Heart right ventricle (tissue), 16 donors: ENCODE data around the gene CFAP61. TPM values are rescaled to one million over a fixed set of nuclear protein-coding genes. Genes with fewer than 3 reads are reported as not detected.
A peak's percentile ranks its signal among the peaks of the same experiment; 100 is the strongest.
"Not testable (repeated sequence)": the region's sequence is repeated elsewhere in the genome, so short reads cannot be mapped to it uniquely, and the experiment has no call there.

ENCODE experiments used
- ATAC-seq, 8 donors: fragments of 200-7000 bp; cut with Tn5 transposase; one replicate each; pipeline ENCODE4 v1.9.1; 2020; ENCODE audit warnings: mild to moderate bottlenecking in 8 of 8, moderate library complexity in 8 of 8, moderate number of reproducible peaks in 1 of 8
- DNase-seq, 2 donors: peaks; one replicate each; pipeline ENCODE4 v3.0.0-alpha.2; 2020
- H3K27ac ChIP-seq, 10 donors: fragments of 200-600 bp; sonication (generic) in 2 of 10; one replicate each; pipeline versions ENCODE4 v1.5.0 to v1.8.0; 2020 to 2022; ENCODE audit warnings: mild to moderate bottlenecking in 3 of 10
- H3K27me3 ChIP-seq, 7 donors: fragments of 200-600 bp; one replicate each; pipeline ENCODE4 v1.8.0; 2021 to 2022; ENCODE audit warnings: mild to moderate bottlenecking in 2 of 7
- H3K36me3 ChIP-seq, 9 donors: fragments of 200-600 bp; sonication (generic) in 1 of 9; one replicate each; pipeline versions ENCODE4 v1.5.0 to v1.8.0; 2020 to 2022; ENCODE audit warnings: mild to moderate bottlenecking in 2 of 9
- H3K4me1 ChIP-seq, 9 donors: fragments of 200-600 bp; sonication (generic) in 1 of 9; one replicate each; pipeline versions ENCODE4 v1.5.0 to v1.8.0; 2020 to 2022; ENCODE audit warnings: mild to moderate bottlenecking in 4 of 9
- H3K4me3 ChIP-seq, 10 donors: fragments of 200-600 bp; sonication (generic) in 2 of 10; one replicate each; pipeline versions ENCODE4 v1.5.0 to v1.8.0; 2020 to 2022; ENCODE audit warnings: mild to moderate bottlenecking in 7 of 10, moderate library complexity in 2 of 10
- H3K9me3 ChIP-seq, 11 donors: fragments of 200-600 bp in 10 of 11; sonication (generic) in 2 of 11; one replicate each; pipeline versions ENCODE4 v1.5.0 to v1.8.0; 2013 to 2022; ENCODE audit warnings: mild to moderate bottlenecking in 2 of 11, control low read depth in 1 of 11, moderate library complexity in 1 of 11
- CTCF ChIP-seq, 9 donors: fragments of 200-600 bp; sonication (generic) in 2 of 9; IDR thresholded peaks; one replicate each; pipeline versions ENCODE4 v1.5.0 to v1.8.0; 2021 to 2022; ENCODE audit warnings: antibody characterized with exemption in 9 of 9, mild to moderate bottlenecking in 5 of 9, moderate library complexity in 1 of 9
- WGBS, 2 donors: extraction: QIAGEN DNeasy Blood & Tissue Kit; methylation state at CpG; one replicate each; pipeline ENCODE4 v1.1.7; 2013; ENCODE audit warnings: inconsistent platforms in 1 of 2; 5-methylcytosine and 5-hydroxymethylcytosine counted together
- intact Hi-C, 10 donors: fragments of 100-400 bp; cut with DNase I; formaldehyde crosslinking; loops; one replicate each; pipeline versions ENCODE4 v1.11.1 to v1.14.2; 2022
- polyA plus RNA-seq, 2 donors: library from polyadenylated mRNA; stranded (reverse); fragments of 200-250 nt; gene quantifications; one replicate each; pipeline ENCODE4 v1.2.3, GENCODE V29; 2013
- total RNA-seq, 10 donors: library from RNA; stranded (reverse); fragmentation: NEBNext Ultra II Directional in 3 of 10; extraction: Animal tissue kit (Norgen Biotek cat#: 25700) in 3 of 10; gene quantifications; one replicate each; pipeline versions ENCODE4 v1.2.1 to v1.2.4, GENCODE V29; 2021 to 2023
- donor health status: Arrhythmogenic right ventricular cardiomyopathy.
- donor health status: ischemic (EF 13 %, LVEDD 7.1; RV severe dilation, severe dysfunction).
- donor health status: healthy with polysubstance abuse.
- donor health status: DM: no; HTN: yes; CAD: no.
- donor health status: DM: no; HTN: no; CAD: no.
- donor health status: ischemic (EF 25% LVEDD 6.9; RV normal size, moderate dysfunction).
- donor health status: ischemic (EF 25% LVEDD 5.7; RV mildly dilated, moderate dysfunction).
- donor health status: healthy.
- donor health status: DM: yes; HTN: yes; CAD: no.
- donor health status: Ischemic cardiomyopathy.
- donor health status: ischemic (EF 35%, LVEDD 5.7; RV mildly dilated, moderate dysfunction).
- donor health status: nonischemic (EF 11% LVEDD 7.7; RV severe dilation, severe dysfunction).
- donor health status: DM: yes; HTN: yes; CAD: no.
- donor health status: PGD.
- donor health status: ischemic (EF 29% LVEDD 5.4; RV normal size, mild dysfunction).
- donor health status: nonischemic (EF 23%, LVEDD 6.1; RV moderate dilation, normal function).

CFAP61 gene
- total and polyA plus RNA-seq, 12 donors: 8.2 to 140 (median 60.6) TPM

DNA sequence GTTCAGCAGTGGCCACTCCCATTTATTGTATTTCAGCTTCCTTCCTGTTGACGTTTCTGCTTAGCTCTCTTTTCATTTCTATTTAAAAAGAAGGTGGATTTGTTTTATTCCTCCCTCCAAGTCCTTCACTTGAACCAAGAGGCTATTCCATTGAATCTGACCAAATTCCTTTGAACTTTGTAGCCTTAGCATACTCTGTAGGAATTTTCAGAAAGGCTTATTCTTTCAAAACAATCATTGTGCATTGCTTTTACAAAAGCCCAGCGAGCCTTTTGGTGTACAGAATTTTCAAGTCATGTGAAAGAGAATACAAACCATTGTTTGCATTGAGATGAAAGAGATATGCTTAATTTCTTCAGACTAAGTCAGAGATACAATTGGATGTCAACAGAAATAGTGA lies 164.6 kb downstream of the CFAP61 start:
- peaks cover 3 to 45% (median 13%) of the 10 kb centered on the region in 9 donors for H3K4me1 ChIP-seq
- no peak for TF ChIP-seq CTCF (IDR thresholded peaks at IDR 0.05)
- peaks cover 0 to 15% (median 0%) of the 10 kb centered on the region in 7 donors for H3K27me3 ChIP-seq
- H3K4me3 ChIP-seq: no peak overlapping the region
- peak overlapping the region; percentile 3 to 87 (median 72) for H3K27ac ChIP-seq
- H3K36me3 ChIP-seq: no peaks in the 10 kb centered on the region
- WGBS, 2 donors: 42% methylated on average over 2 of the region's 2 CpGs
- intact Hi-C loops: loop anchor here in 2 of 10 donors (2.0 to 10.0 kb wide), 3 partner anchors 82 to 130 kb away; no protein-coding TSS in a partner anchor
- peaks cover 0 to 12% (median 0%) of the 10 kb centered on the region in 11 donors for H3K9me3 ChIP-seq
- DNase-seq (no peak), ATAC-seq (no peak)

DNA sequence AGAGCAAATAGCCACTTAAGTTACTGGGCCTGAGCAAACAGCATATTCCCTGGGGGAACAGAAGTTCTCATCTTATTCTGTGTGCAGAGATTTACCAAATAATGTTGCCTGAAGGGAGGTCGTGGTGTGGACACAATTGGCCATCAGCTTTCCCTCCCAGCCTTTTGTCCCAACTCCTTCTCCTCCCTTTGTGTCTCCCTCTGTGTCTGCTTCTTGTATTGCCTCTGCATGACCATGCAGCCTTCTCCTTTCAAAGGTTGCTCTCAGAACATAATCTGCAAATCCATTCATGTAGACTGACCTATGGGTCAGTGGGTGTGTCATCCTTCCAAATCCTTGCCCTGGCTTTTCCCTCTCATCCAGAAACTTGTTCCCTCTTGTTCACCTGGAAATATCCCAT lies 165.3 kb downstream of the CFAP61 start:
- intact Hi-C loops: loop anchor here in 2 of 10 donors (2.0 to 10.0 kb wide), 3 partner anchors 83 to 131 kb away; no protein-coding TSS in a partner anchor
- TF ChIP-seq CTCF (IDR thresholded peaks at IDR 0.05): no peak
- Histone ChIP-seq H3K27me3 (peaks cover 0 to 15% (median 0%) of the 10 kb centered on the region in 7 donors), H3K9me3 (peaks cover 0 to 12% (median 0%) of the 10 kb centered on the region in 11 donors), H3K36me3 (no peaks in the 10 kb centered on the region), H3K4me1 (peaks cover 0 to 40% (median 13%) of the 10 kb centered on the region in 9 donors), H3K4me3 (no peak overlapping the region), H3K27ac (peak overlapping the region in 7 of 10 donors; percentile 0 to 87 (median 70))
- ATAC-seq: no peak
- no peak for DNase-seq
- 69 to 81% methylated on average over 1 of the region's 1 CpG for WGBS, 2 donors

DNA sequence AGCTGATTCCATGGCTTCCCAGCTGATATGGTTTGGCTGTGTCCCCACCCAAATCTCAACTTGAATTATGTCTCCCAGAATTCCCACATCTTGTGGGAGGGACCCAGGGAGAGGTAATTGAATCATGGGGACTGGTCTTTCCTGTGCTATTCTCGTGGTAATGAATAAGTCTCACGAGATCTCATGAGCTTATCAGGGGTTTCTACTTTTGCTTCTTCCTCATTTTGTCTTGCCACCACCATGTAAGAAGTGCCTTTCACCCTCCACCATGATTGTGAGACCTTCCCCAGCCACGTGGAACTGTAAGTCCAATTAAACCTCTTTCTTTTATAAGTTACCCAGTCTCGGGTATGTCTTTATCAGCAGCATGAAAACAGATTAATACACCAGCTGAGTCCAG lies 165.8 kb downstream of the CFAP61 start:
- not testable (repeated sequence) for DNase-seq, H3K36me3 ChIP-seq, ATAC-seq, H3K4me3 ChIP-seq
- WGBS, 2 donors: 72 to 87% methylated on average over 4 of the region's 4 CpGs
- Histone ChIP-seq H3K9me3 (peaks cover 0 to 12% (median 0%) of the 10 kb centered on the region in 11 donors), H3K27me3 (peaks cover 0 to 15% (median 0%) of the 10 kb centered on the region in 7 donors), H3K4me1 (peaks cover 0 to 35% (median 13%) of the 10 kb centered on the region in 9 donors), H3K27ac (peak overlapping the region in 4 of 10 donors; percentile 44 to 87 (median 70))
- intact Hi-C loops: loop anchor here in 2 of 10 donors (5.0 to 10.0 kb wide), 2 partner anchors 83 to 131 kb away; no protein-coding TSS in a partner anchor

DNA sequence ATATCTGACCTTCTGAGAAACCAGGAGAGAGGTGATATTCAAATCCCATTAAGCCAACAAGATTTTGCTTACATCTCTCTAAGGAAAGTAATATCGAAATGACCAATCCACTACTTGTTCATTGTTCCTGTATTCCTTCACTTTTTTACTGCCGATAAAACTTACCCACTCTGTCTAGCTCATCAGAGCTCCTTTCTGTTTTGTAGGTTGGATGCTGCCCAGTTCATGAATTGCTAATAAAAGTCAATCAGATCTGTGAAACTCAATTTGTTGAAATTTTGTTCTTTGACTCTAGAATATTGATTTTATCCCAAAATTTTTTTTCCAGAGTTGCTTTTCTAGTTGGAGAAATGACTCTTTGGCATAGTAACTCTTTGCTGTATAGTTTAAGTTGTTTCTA lies 166.7 kb downstream of the CFAP61 start:
- H3K4me3 ChIP-seq: no peak overlapping the region
- no peak overlapping the region for H3K27ac ChIP-seq
- ATAC-seq (no peak), DNase-seq (no peak)
- H3K9me3 ChIP-seq: peaks cover 0 to 12% (median 0%) of the 10 kb centered on the region in 11 donors
- no peaks in the 10 kb centered on the region for H3K36me3 ChIP-seq
- peaks cover 0 to 30% (median 11%) of the 10 kb centered on the region in 9 donors for H3K4me1 ChIP-seq
- intact Hi-C loops: loop anchor here in 2 of 10 donors (5.0 to 10.0 kb wide), 2 partner anchors 84 to 132 kb away; no protein-coding TSS in a partner anchor
- no peak for TF ChIP-seq CTCF (IDR thresholded peaks at IDR 0.05)
- WGBS, 2 donors: 88 to 89% methylated on average over 2 of the region's 2 CpGs
- peaks cover 0 to 15% (median 0%) of the 10 kb centered on the region in 7 donors for H3K27me3 ChIP-seq

GRCh38 chr20:20220134-20220533 lies 167.8 kb downstream of the CFAP61 start:
- Histone ChIP-seq H3K36me3 (no peaks in the 10 kb centered on the region), H3K4me3 (no peak overlapping the region), H3K27ac (no peak overlapping the region), H3K9me3 (peaks cover 0 to 12% (median 0%) of the 10 kb centered on the region in 11 donors), H3K27me3 (peaks cover 0 to 15% (median 0%) of the 10 kb centered on the region in 7 donors), H3K4me1 (peaks cover 0 to 19% (median 7%) of the 10 kb centered on the region in 9 donors)
- 78 to 81% methylated on average over 5 of the region's 5 CpGs for WGBS, 2 donors
- ATAC-seq: no peak
- DNase-seq: no peak
- intact Hi-C loops: no loop called here
- no peak for TF ChIP-seq CTCF (IDR thresholded peaks at IDR 0.05)
